ENCODE results near the gene SPINDOC. TPM values are rescaled to one million over a fixed set of nuclear protein-coding genes. Genes with fewer than 3 reads are reported as not detected.
A peak's percentile ranks its signal among the peaks of the same experiment; 100 is the strongest.

SPINDOC gene
- total and polyA plus RNA-seq, 12 donors, result 7.0 to 13.2 (median 9.6) TPM

DNA sequence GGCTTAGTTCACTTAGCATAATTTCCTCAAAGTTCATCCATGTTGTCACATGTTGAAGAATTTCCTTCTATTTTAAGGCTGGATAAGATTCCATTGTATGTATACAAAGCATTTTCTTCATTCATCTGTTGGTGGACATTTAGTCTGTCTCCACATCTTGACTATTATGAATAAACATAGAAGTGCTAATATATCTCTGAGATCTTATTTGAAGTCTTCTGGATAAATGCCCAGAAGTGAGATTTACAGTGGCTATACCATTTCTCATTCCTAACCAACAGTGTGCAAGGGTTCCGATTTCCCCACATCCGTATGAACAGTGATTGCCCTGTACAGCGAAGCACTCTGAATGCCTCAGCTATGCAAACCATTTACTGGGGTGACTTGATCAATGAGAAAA, 38.1 kb upstream of the SPINDOC start:
- H3K27ac ChIP-seq, result no peak overlapping the region
- DNase-seq (no peak), ATAC-seq (no peak)
- peaks cover 0 to 7% (median 0%) of the 10 kb centered on the region in 7 donors for H3K27me3 ChIP-seq
- peaks cover 0 to 14% (median 4%) of the 10 kb centered on the region in 9 donors for H3K4me1 ChIP-seq
- intact Hi-C loops (cut with DNase I), result loop anchor here in 1 of 10 donors (5.0 kb wide), 1 partner anchor 37 kb away; the partner anchor contains the start of gene SPINDOC
- H3K4me3 ChIP-seq, result no peak overlapping the region
- TF ChIP-seq, protein P1, sequence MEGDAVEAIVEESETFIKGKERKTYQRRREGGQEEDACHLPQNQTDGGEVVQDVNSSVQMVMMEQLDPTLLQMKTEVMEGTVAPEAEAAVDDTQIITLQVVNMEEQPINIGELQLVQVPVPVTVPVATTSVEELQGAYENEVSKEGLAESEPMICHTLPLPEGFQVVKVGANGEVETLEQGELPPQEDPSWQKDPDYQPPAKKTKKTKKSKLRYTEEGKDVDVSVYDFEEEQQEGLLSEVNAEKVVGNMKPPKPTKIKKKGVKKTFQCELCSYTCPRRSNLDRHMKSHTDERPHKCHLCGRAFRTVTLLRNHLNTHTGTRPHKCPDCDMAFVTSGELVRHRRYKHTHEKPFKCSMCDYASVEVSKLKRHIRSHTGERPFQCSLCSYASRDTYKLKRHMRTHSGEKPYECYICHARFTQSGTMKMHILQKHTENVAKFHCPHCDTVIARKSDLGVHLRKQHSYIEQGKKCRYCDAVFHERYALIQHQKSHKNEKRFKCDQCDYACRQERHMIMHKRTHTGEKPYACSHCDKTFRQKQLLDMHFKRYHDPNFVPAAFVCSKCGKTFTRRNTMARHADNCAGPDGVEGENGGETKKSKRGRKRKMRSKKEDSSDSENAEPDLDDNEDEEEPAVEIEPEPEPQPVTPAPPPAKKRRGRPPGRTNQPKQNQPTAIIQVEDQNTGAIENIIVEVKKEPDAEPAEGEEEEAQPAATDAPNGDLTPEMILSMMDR (IDR thresholded peaks at IDR 0.05), result no peak
- 93 to 98% methylated on average over 3 of the region's 3 CpGs for WGBS, 2 donors
- H3K9me3 ChIP-seq, result no peaks in the 10 kb centered on the region
- H3K36me3 ChIP-seq, result no peaks in the 10 kb centered on the region

DNA sequence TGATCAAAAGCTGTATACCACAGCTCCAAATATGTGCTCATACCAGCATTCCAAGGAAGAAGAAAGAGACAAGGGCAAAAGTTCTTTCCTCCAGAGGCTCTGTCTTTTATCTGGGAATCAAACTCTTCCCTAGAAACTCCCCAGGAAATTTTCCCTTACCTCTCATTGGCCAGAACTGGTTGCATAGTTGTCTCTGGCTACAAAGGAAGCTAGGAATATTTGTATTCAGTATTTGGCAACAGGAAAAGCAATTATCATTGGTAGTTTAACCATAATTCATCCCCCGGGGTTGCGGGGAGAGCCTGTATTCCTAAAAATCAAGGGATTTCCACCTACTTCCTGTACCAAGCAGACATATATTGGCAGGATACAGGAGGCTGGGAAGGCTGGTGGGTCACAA, 34.2 kb upstream of the SPINDOC start:
- H3K4me3 ChIP-seq, result no peak overlapping the region
- no peaks in the 10 kb centered on the region for H3K36me3 ChIP-seq
- H3K27me3 ChIP-seq, result no peaks in the 10 kb centered on the region
- ATAC-seq, result no peak
- TF ChIP-seq, protein P1 (IDR thresholded peaks at IDR 0.05), result no peak
- no peak for DNase-seq
- no peaks in the 10 kb centered on the region for H3K9me3 ChIP-seq
- 55 to 62% methylated on average over 2 of the region's 2 CpGs for WGBS, 2 donors
- peaks cover 0 to 12% (median 0%) of the 10 kb centered on the region in 9 donors for H3K4me1 ChIP-seq
- intact Hi-C loops (cut with DNase I), result loop anchor here in 1 of 10 donors (5.0 kb wide), 1 partner anchor 33 kb away; the partner anchor contains the start of gene SPINDOC
- peak overlapping the region in 1 of 10 donors; percentile 0 for H3K27ac ChIP-seq

DNA sequence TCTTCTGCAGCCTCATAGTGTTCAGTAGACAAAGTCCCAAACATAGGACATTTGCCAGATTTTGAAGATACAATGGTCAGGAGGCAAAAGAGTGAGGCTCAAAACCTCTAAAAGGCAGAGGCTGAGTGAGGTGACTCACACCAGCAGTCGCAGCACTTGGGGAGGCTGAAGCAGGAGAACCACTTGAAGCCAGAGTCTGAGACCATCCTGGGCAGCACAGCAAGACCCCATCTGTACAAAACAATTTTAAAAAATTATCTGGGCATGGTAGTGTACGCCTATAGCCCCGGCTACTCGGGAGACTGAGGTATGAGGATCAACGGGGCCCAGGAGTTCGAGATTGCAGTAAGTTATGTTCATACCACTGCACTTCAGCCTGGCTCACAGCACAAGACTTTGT, 30.5 kb upstream of the SPINDOC start:
- peaks cover 0 to 13% (median 0%) of the 10 kb centered on the region in 9 donors for H3K4me1 ChIP-seq
- no peaks in the 10 kb centered on the region for H3K9me3 ChIP-seq
- TF ChIP-seq, protein P1 (IDR thresholded peaks at IDR 0.05), result no peak
- H3K27ac ChIP-seq, result no peak overlapping the region
- no peak for ATAC-seq
- no peaks in the 10 kb centered on the region for H3K27me3 ChIP-seq
- 86 to 94% methylated on average over 6 of the region's 6 CpGs for WGBS, 2 donors
- no peaks in the 10 kb centered on the region for H3K36me3 ChIP-seq
- no peak overlapping the region for H3K4me3 ChIP-seq
- DNase-seq, result no peak
- intact Hi-C loops (cut with DNase I), result no loop called here

DNA sequence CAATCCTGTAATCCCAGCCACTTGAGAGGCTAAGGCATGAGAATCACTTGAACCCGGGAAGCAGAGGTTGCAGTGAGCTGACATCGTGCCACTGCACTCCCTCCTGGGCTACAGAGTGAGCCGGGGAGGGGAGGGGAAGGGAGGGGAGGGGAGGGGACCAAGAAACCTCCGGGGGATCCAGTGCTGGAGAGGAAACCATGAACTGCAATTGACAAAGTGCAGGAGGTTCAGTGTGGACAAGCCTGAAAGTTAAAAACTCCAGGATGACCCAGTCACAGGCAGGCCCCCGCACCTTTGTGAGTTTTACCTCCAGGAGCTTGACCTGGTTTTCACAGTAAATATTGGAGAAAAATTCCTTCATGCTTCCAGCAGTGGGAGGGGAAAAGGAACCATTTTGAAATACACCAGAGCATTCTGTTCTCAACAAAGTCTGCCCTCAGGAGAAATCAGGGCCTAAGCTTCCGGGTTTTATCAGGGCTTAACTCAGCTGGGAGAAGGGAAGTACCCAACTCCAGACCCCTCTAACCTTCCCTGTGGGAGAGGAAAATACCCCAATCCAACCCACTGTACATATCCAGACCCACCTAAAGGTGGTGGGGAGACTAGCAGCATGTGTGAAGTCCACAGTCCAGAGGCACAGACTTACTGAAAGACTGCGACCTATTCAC, 29.2 kb upstream of the SPINDOC start:
- intact Hi-C loops (cut with DNase I), result no loop called here

More for the DNA sequence above, 29.2 kb upstream of the SPINDOC start:
- H3K27ac ChIP-seq, result no peak overlapping the region
- DNase-seq, result no peak
- H3K4me3 ChIP-seq, result no peak overlapping the region
- TF ChIP-seq, protein P1 (IDR thresholded peaks at IDR 0.05), result no peak
- H3K9me3 ChIP-seq, result no peaks in the 10 kb centered on the region
- peaks cover 0 to 8% (median 0%) of the 10 kb centered on the region in 9 donors for H3K4me1 ChIP-seq
- no peaks in the 10 kb centered on the region for H3K36me3 ChIP-seq
- ATAC-seq, result no peak
- 38 to 43% methylated on average over 7 of the region's 7 CpGs for WGBS, 2 donors
- H3K27me3 ChIP-seq, result no peaks in the 10 kb centered on the region
